ENCODE results near the gene ADGRL2. TPM values are rescaled to one million over a fixed set of nuclear protein-coding genes. Genes with fewer than 3 reads are reported as not detected.

ADGRL2 gene
- total and polyA plus RNA-seq, 9 of the 15 experiments (the other 6 are each of a cell fraction or from before 2014, with no cell fraction given): 0.03 to 0.15 (median 0.13) TPM; not detected in 6

GRCh38 chr1:82032068-82032467 lies 231.3 kb downstream of the ADGRL2 start:
- no peak overlapping the region for H3K27ac ChIP-seq (ENCODE audit: extremely low read depth, low read depth, low read length)
- no peak overlapping the region for H2AFZ ChIP-seq (ENCODE audit: low read depth, low read length)
- no peak for FAIRE-seq
- ChIA-PET POLR2A (no interaction called here), CTCF (ENCODE audit: low intra/inter-chr PET ratio) (no interaction called here)
- H4K20me1 ChIP-seq (replicated peaks; ENCODE audit: control insufficient read depth, insufficient read depth, low read length): no peaks in the 10 kb centered on the region
- H3K9me3 ChIP-seq (replicated peaks; ENCODE audit: control insufficient read depth, insufficient read depth, low read depth, low read length): no peaks in the 10 kb centered on the region
- no peaks in the 10 kb centered on the region for H3K27me3 ChIP-seq (ENCODE audit: control insufficient read depth in 2 of 2, insufficient read depth in 2 of 2, low read length in 2 of 2)
- no peaks in the 10 kb centered on the region for H3K9me1 ChIP-seq (ENCODE audit: control insufficient read depth, insufficient read depth, low read length)
- no peaks in the 10 kb centered on the region for H3K4me1 ChIP-seq (replicated peaks in 1 of 2; ENCODE audit: control insufficient read depth in 2 of 2, insufficient read depth in 2 of 2, low read length in 2 of 2)
- ATAC-seq: no peak
- 6% methylated on average over 2 of the region's 2 CpGs for WGBS (ENCODE audit: insufficient coverage, low coverage, missing lambda C conversion rate)
- no peaks in the 10 kb centered on the region for H3K79me2 ChIP-seq (ENCODE audit: control insufficient read depth, insufficient read depth, low read length)
- TF ChIP-seq CHD7 (IDR thresholded peaks at IDR 0.05; ENCODE audit: low read depth, low read length) (no peak), ARID3B (CRISPR knock-in tag; IDR thresholded peaks at IDR 0.05; ENCODE audit: borderline replicate concordance) (no peak), NCOA6 (IDR thresholded peaks at IDR 0.05) (no peak), SRSF3 (IDR thresholded peaks at IDR 0.05; ENCODE audit: insufficient read depth, low read length) (no peak), RB1 (IDR thresholded peaks at IDR 0.05; ENCODE audit: low read depth) (no peak), POLR2H (tag; IDR thresholded peaks at IDR 0.05; ENCODE audit: low read depth) (no peak), NCOR1 (IDR thresholded peaks at IDR 0.05) (no peak), ZNF224 (CRISPR knock-in tag; IDR thresholded peaks at IDR 0.05) (no peak), EGR1 (conservative IDR thresholded peaks at IDR 0.05) (no peak), TARDBP (IDR thresholded peaks at IDR 0.05) (no peak), CCAR2 (IDR thresholded peaks at IDR 0.05; ENCODE audit: low read depth, low read length) (no peak), TBP (optimal IDR thresholded peaks at IDR 0.05; ENCODE audit: low read depth, low read length) (no peak)
- intact Hi-C loops (cut with micrococcal nuclease) (no loop called here), in situ Hi-C loops (cut with MboI) (no loop called here)
- no peaks in the 10 kb centered on the region for H3K36me3 ChIP-seq (ENCODE audit: control insufficient read depth, insufficient read depth, low read length)
- H3K4me2 ChIP-seq (ENCODE audit: insufficient read depth, low read length): no peak overlapping the region
- DNase-seq (ENCODE audit: extremely low read depth in 1 of 4, low spot score in 3 of 4): no peak
- BruUV-seq (replicated peaks): no TSS peak
- no peak overlapping the region for H3K9ac ChIP-seq (ENCODE audit: insufficient read depth in 1 of 2, low read depth in 2 of 2, low read length in 2 of 2)
- no peak overlapping the region for H3K4me3 ChIP-seq
